ENCODE data around the gene CMTM1.

Gene CMTM1

GRCh38 chr16:66599726-66600125 lies 33.5 kb downstream of the CMTM1 start:
- peaks cover 15% of the 10 kb centered on the region for H3K27me3 ChIP-seq (ENCODE audit: control insufficient read depth, insufficient read depth, low read length)
- H3K9ac ChIP-seq (ENCODE audit: low read depth, low read length), result no peak overlapping the region
- H3K9me3 ChIP-seq (replicated peaks; ENCODE audit: low read length), result peaks cover 2% of the 10 kb centered on the region
- H3K4me2 ChIP-seq (ENCODE audit: low read length), result no peak overlapping the region
- H3K4me3 ChIP-seq (ENCODE audit: low read length), result no peak overlapping the region
- H3K36me3 ChIP-seq (ENCODE audit: insufficient read depth, low read length), result no peaks in the 10 kb centered on the region
- H3K4me1 ChIP-seq (ENCODE audit: control insufficient read depth, insufficient read depth, low read length), result peaks cover 7% of the 10 kb centered on the region

GRCh38 chr16:66600477-66600876 lies 34.2 kb downstream of the CMTM1 start:
- peaks cover 7% of the 10 kb centered on the region for H3K4me1 ChIP-seq (ENCODE audit: control insufficient read depth, insufficient read depth, low read length)

GRCh38 chr16:66601471-66601870 lies 35.2 kb downstream of the CMTM1 start:
- H3K4me1 ChIP-seq (ENCODE audit: control insufficient read depth, insufficient read depth, low read length), result peaks cover 16% of the 10 kb centered on the region
- H3K9ac ChIP-seq (ENCODE audit: low read depth, low read length), result no peak overlapping the region
- peaks cover 2% of the 10 kb centered on the region for H3K9me3 ChIP-seq (replicated peaks; ENCODE audit: low read length)
- H3K36me3 ChIP-seq (ENCODE audit: insufficient read depth, low read length), result no peaks in the 10 kb centered on the region
- no peak overlapping the region for H3K4me3 ChIP-seq (ENCODE audit: low read length)
- H3K4me2 ChIP-seq (ENCODE audit: low read length), result no peak overlapping the region
- peaks cover 10% of the 10 kb centered on the region for H3K27me3 ChIP-seq (ENCODE audit: control insufficient read depth, insufficient read depth, low read length)

More at GRCh38 chr16:66600477-66600876, 34.2 kb downstream of the CMTM1 start:
- H3K4me3 ChIP-seq (ENCODE audit: low read length), result no peak overlapping the region
- no peaks in the 10 kb centered on the region for H3K36me3 ChIP-seq (ENCODE audit: insufficient read depth, low read length)
- H3K4me2 ChIP-seq (ENCODE audit: low read length), result no peak overlapping the region
- H3K9ac ChIP-seq (ENCODE audit: low read depth, low read length), result no peak overlapping the region
- peaks cover 2% of the 10 kb centered on the region for H3K9me3 ChIP-seq (replicated peaks; ENCODE audit: low read length)
- peaks cover 10% of the 10 kb centered on the region for H3K27me3 ChIP-seq (ENCODE audit: control insufficient read depth, insufficient read depth, low read length)

GRCh38 chr16:66603537-66604375 lies 37.5 kb downstream of the CMTM1 start:
- Histone ChIP-seq H3K4me1 (ENCODE audit: control insufficient read depth, insufficient read depth, low read length) (peaks cover 24% of the 10 kb centered on the region), H3K27me3 (ENCODE audit: control insufficient read depth, insufficient read depth, low read length) (peaks cover 6% of the 10 kb centered on the region), H3K9me3 (replicated peaks; ENCODE audit: low read length) (peaks cover 2% of the 10 kb centered on the region), H3K4me2 (ENCODE audit: low read length) (peak overlapping the region; percentile 93), H3K4me3 (ENCODE audit: low read length) (peak overlapping the region; percentile 95), H3K36me3 (ENCODE audit: insufficient read depth, low read length) (peaks cover 2% of the 10 kb centered on the region), H3K9ac (ENCODE audit: low read depth, low read length) (peak overlapping the region; percentile 87)

- H3K4me3 ChIP-seq (ENCODE audit: low read length), result peak within 1 kb of the TSS; percentile 95
- H3K4me2 ChIP-seq (ENCODE audit: low read length), result peak within 1 kb of the TSS; percentile 93
- peaks cover 10% of the 10 kb centered on the region for H3K36me3 ChIP-seq (ENCODE audit: insufficient read depth, low read length)
- peak within 1 kb of the TSS; percentile 90 for H3K9ac ChIP-seq (ENCODE audit: low read depth, low read length)
- H3K4me1 ChIP-seq (ENCODE audit: control insufficient read depth, insufficient read depth, low read length), result peaks cover 28% of the 10 kb centered on the region
- peaks cover 2% of the 10 kb centered on the region for H3K27me3 ChIP-seq (ENCODE audit: control insufficient read depth, insufficient read depth, low read length)
- peaks cover 2% of the 10 kb centered on the region for H3K9me3 ChIP-seq (replicated peaks; ENCODE audit: low read length)
Observed at GRCh38 chr16:66604376-66605176, 38.3 kb downstream of the CMTM1 start, which contains the start of gene CMTM3. TSS of gene CMTM3 (plus strand) at chr16:66604704. CDS start at chr16:66604806, 102 bp downstream.

GRCh38 chr16:66605177-66605978 lies 39.1 kb downstream of the CMTM1 start:
- Histone ChIP-seq H3K36me3 (ENCODE audit: insufficient read depth, low read length) (peaks cover 18% of the 10 kb centered on the region), H3K9me3 (replicated peaks; ENCODE audit: low read length) (peaks cover 2% of the 10 kb centered on the region), H3K4me3 (ENCODE audit: low read length) (peak overlapping the region; percentile 95), H3K4me1 (ENCODE audit: control insufficient read depth, insufficient read depth, low read length) (peaks cover 28% of the 10 kb centered on the region), H3K9ac (ENCODE audit: low read depth, low read length) (peak overlapping the region; percentile 90), H3K4me2 (ENCODE audit: low read length) (peak overlapping the region; percentile 90), H3K27me3 (ENCODE audit: control insufficient read depth, insufficient read depth, low read length) (no peaks in the 10 kb centered on the region)

GRCh38 chr16:66605979-66606751 lies 39.9 kb downstream of the CMTM1 start:
- Histone ChIP-seq H3K36me3 (ENCODE audit: insufficient read depth, low read length) (peaks cover 24% of the 10 kb centered on the region), H3K4me3 (ENCODE audit: low read length) (peak overlapping the region; percentile 95), H3K4me2 (ENCODE audit: low read length) (peak overlapping the region; percentile 90), H3K9ac (ENCODE audit: low read depth, low read length) (peak overlapping the region; percentile 90), H3K27me3 (ENCODE audit: control insufficient read depth, insufficient read depth, low read length) (no peaks in the 10 kb centered on the region), H3K9me3 (replicated peaks; ENCODE audit: low read length) (peaks cover 1% of the 10 kb centered on the region), H3K4me1 (ENCODE audit: control insufficient read depth, insufficient read depth, low read length) (peaks cover 28% of the 10 kb centered on the region)

GRCh38 chr16:66608241-66609138 lies 42.3 kb downstream of the CMTM1 start:
- H3K9me3 ChIP-seq (replicated peaks; ENCODE audit: low read length), result no peaks in the 10 kb centered on the region
- H3K36me3 ChIP-seq (ENCODE audit: insufficient read depth, low read length), result peaks cover 42% of the 10 kb centered on the region
- H3K9ac ChIP-seq (ENCODE audit: low read depth, low read length), result peak overlapping the region; percentile 11
- H3K4me3 ChIP-seq (ENCODE audit: low read length), result no peak overlapping the region
- H3K27me3 ChIP-seq (ENCODE audit: control insufficient read depth, insufficient read depth, low read length), result no peaks in the 10 kb centered on the region
- peak overlapping the region; percentile 17 for H3K4me2 ChIP-seq (ENCODE audit: low read length)
- H3K4me1 ChIP-seq (ENCODE audit: control insufficient read depth, insufficient read depth, low read length), result peaks cover 30% of the 10 kb centered on the region

- Histone ChIP-seq H3K4me3 (ENCODE audit: low read length) (no peak overlapping the region), H3K36me3 (ENCODE audit: insufficient read depth, low read length) (peaks cover 45% of the 10 kb centered on the region), H3K4me2 (ENCODE audit: low read length) (peak overlapping the region; percentile 17), H3K9ac (ENCODE audit: low read depth, low read length) (peak overlapping the region; percentile 11), H3K4me1 (ENCODE audit: control insufficient read depth, insufficient read depth, low read length) (peaks cover 25% of the 10 kb centered on the region), H3K27me3 (ENCODE audit: control insufficient read depth, insufficient read depth, low read length) (no peaks in the 10 kb centered on the region), H3K9me3 (replicated peaks; ENCODE audit: low read length) (no peaks in the 10 kb centered on the region)
Observed at GRCh38 chr16:66609139-66609510, 42.9 kb downstream of the CMTM1 start.
